Thyroid gland (tissue), 4 donors: ENCODE results near the gene TXNDC2.

ENCODE experiments used
- POLR2A ChIP-seq, 2 donors: fragments of 450-650 bp; IDR thresholded peaks; one replicate each; pipeline ENCODE4 v1.6.1; 2017; ENCODE audit warnings: antibody characterized with exemption in 2 of 2, mild to moderate bottlenecking in 2 of 2, moderate library complexity in 1 of 2
- TF ChIP-seq, protein P1 (sequence below), 6 experiments: fragments of 200-600 bp in 3 of 6; fragments of 450-650 bp in 3 of 6; sonication (generic) in 3 of 6; IDR thresholded peaks; one replicate each; pipeline ENCODE4 v1.5.1; 2016 to 2019; ENCODE audit warnings: antibody characterized with exemption in 6 of 6, mild to moderate bottlenecking in 2 of 6, inconsistent platforms in 1 of 6, moderate library complexity in 1 of 6

DNA sequence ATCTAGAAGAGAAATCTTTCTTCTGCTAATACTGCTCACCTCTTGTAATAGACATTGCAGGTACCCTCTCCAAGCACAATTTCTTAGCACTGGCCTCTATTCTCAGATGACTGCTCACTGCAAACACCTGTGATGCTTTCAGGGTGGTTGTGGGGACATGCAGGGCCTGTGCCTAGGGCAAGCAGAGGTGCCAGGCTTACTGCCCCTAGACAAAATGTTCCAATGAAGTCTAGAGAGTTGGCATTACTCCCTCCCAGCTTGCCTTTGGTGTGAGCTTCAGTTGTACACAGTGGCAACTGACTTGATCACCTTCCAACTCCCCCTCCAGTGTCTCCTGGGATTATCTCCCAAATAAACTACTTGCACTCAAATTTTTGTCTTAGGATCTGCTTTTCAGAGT, 12.9 kb upstream of the TXNDC2 start:
- TF ChIP-seq, protein P1, sequence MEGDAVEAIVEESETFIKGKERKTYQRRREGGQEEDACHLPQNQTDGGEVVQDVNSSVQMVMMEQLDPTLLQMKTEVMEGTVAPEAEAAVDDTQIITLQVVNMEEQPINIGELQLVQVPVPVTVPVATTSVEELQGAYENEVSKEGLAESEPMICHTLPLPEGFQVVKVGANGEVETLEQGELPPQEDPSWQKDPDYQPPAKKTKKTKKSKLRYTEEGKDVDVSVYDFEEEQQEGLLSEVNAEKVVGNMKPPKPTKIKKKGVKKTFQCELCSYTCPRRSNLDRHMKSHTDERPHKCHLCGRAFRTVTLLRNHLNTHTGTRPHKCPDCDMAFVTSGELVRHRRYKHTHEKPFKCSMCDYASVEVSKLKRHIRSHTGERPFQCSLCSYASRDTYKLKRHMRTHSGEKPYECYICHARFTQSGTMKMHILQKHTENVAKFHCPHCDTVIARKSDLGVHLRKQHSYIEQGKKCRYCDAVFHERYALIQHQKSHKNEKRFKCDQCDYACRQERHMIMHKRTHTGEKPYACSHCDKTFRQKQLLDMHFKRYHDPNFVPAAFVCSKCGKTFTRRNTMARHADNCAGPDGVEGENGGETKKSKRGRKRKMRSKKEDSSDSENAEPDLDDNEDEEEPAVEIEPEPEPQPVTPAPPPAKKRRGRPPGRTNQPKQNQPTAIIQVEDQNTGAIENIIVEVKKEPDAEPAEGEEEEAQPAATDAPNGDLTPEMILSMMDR (IDR thresholded peaks at IDR 0.05), result no peak
- no peak for TF ChIP-seq POLR2A (IDR thresholded peaks at IDR 0.05)
